Erythroblast (primary cell): ENCODE data around the gene WNT3A.

Experiments used
- GATA1 ChIP-seq: IDR thresholded peaks from 2 replicates; pipeline ENCODE4 v1.6.1; 2011; ENCODE audit warnings: low read depth, mild to moderate bottlenecking, control low read depth, low read length, moderate library complexity
- POLR2A ChIP-seq: IDR thresholded peaks from 2 replicates; pipeline ENCODE4 v1.6.1; 2011; ENCODE audit warnings: mild to moderate bottlenecking, low read length

- TF ChIP-seq POLR2A: no peak
- no peak for TF ChIP-seq GATA1
Observed at GRCh38 chr1:228108742-228109072, 101.9 kb downstream of the WNT3A start.
